Midbrain (tissue), 1 donor: ENCODE measurements around the gene DPP7.
"Not testable (repeated sequence)": the region's sequence is repeated elsewhere in the genome, so short reads cannot be mapped to it uniquely, and the experiment has no call there.

Experiments
- DNase-seq: peaks from one replicate; lab custom pipeline; 2025; lab: John Stamatoyannopoulos, UW

The DPP7 gene

DNA sequence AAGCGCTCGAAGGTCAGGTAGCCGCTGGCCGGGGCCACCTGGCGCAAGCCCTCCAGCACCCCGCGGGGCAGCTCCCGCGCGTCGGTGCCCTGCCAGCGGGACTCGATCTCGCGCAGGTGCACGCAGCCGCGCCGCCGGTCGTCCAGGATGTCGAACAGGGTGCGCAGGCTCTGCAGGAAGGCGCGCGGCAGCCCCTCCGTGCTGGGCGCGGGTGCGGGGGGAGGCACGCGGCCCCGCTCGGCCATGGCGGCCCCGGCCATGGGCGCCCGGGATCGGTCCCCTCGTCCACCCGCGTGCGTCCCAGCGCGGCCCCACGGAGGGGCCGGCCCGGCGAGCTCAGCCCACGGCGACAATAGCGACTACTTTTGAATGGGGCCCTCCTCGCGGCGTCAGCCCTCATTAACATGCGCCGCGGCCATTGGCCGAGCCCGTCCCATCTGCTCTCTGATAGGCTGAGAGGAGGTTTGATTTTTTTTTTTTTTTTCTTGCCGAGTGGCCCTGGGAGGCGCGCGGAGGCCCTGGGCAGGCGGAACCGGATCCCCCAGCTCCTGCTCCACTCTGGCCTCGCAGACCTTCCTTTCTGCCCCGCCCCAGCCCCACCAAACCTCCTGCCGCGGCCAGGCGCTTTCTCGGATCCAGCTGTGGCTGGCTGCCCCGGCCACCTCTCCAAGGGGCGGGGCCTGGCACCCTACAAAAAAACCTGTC is 44.2 kb downstream of the DPP7 start, which contains the start of gene SAPCD2:
Gene SAPCD2 (minus strand): TSS at position 357 of the 705 bp plus-strand sequence. CDS start 97 bp downstream, at position 260.
- peak; percentile 90 for DNase-seq

DNA sequence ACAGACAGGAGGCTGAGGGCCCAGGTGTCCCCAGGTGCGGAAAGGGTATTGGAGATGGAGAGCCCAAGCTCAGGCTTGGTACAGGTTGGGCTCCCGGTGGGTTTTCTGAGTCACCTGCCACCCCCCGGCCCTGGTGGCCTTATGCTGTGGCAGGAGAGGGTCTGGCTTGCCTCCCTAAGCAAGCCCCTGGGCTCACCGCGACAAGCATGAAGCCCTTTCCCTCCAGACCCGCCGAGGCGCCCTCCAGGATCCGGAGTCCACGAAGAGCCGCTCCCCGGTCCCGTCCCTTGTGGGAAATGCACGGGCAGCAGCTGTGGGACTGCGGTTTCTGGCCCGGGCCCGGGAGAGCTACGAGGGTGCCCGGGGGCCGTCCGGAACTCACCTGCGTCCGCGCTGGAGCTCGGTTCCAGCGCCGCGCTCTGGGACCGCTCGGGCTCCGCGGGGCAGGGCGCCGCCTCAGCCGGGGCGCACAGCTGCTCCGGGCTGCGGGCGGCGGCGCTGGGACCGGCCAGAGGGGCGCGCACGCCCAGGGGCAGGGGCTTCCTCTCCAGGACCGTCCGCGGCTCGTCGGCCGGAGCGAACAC is 44.9 kb downstream of the DPP7 start:
- no peak for DNase-seq

DNA sequence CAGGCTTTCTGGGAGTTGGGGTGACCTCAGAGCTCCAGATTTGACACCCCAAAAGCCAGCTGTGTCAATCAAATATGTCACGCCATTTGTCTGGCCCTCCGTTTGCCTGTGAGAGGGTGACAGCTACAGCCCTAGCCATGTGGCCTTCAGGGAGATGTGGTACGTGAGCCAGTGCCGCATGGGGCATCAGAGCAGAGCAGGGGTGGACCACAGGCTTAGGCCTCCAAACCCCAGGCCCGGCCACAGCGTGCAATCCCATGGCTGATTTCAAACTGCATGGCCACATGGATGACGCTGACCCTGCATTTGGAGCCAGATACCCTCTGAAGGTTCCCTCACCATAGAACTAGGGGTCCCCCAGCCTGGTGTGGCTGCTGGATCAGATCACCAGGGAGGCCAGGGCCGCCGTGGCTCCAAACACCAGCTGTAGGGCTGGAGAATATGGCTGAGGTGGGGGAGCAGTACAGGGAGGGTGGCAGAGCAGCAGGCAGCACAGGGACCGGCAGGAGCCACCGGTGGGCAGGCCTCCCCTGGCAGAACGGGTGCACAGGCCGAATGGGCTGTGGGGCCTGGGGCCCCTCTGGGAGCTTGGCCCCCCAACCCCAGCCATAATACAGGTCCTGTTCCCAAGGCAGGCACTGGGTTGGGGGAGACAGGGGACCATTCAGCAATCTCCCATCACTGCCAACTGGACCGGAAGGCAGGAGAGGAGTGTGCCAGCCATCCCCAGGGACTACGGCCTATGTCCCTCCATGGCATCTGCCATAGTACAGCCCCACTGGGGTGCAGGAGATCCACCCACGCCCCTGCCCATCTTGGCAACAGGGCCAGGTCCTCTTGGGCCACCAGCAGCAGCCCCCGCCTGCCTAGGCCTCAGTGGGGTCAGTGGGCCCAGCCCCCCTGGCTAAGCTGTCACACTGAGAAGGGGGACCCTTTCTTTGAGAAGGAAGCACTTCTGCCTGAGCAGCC is 45.7 kb downstream of the DPP7 start:
- DNase-seq, result no peak

DNA sequence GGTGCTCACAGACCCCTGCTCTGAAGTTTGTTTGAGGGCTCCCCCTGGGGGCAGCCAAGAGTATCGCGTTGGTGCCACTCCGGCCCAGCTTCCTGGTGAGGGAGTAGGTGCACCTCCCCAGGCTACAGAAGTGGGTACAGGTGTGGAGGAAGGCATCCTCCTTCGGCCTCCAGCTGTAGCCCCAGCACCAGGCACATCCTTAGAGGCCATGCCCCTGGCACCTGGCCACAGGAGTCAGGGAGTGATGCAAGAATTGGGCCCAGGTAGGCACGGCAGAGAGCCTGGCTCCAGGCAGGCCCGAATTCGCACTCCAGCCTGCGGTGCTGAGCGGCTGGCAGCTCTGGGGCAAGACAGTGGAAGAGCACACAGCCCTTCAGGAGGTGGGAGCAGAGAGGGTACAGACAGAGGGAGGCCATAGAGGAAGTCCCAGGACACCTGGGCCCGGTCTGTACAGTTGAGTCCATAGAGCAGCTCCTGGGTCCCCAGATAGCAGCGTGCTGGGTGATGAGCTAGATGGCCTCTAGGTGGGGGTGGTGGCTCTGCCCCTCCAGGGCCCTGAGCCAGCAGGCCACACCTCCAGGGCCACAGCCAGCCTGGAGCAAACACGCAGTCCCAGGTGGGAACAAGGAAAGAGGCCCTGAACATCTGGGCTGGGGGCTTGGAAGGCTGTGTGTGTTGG is 46.5 kb downstream of the DPP7 start:
- peak; percentile 83 for DNase-seq

DNA sequence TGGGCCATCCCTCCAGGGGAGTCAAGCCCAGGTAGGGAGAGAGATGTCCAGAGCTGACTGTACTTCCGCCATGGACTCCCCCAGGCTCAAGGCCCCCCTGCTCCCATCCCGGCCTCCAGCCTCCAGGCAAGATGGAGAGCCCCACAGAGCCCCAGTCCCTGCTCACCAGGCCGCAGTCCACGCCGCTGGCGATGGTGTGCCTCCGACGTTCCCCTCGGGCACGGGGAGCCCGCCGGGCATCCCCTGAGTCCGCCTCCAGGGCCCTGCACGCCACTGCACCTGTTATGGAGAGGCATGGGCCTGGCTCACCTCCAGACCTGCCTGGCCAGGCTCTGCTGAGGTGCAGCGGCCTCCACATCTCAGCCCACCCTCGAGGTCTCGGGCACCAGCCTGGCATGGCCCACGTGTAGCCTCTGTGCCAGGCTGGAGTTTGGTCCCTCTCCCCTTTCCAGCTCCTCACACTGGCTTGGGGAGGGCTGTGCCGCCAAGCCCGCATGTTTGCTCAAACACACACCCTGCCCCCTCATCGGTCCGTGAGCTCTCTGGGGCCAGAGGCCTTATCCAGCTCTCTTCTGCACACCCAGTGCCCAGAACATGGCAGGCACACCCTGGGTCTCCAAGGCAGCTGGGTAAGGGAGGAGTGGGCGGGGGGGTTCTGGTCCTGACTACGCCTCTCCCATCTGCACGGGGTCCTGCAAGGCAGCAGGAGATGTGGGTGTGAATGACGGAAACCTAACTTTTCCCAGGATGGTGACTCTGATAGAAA is 48.3 kb downstream of the DPP7 start:
- no peak for DNase-seq

DNA sequence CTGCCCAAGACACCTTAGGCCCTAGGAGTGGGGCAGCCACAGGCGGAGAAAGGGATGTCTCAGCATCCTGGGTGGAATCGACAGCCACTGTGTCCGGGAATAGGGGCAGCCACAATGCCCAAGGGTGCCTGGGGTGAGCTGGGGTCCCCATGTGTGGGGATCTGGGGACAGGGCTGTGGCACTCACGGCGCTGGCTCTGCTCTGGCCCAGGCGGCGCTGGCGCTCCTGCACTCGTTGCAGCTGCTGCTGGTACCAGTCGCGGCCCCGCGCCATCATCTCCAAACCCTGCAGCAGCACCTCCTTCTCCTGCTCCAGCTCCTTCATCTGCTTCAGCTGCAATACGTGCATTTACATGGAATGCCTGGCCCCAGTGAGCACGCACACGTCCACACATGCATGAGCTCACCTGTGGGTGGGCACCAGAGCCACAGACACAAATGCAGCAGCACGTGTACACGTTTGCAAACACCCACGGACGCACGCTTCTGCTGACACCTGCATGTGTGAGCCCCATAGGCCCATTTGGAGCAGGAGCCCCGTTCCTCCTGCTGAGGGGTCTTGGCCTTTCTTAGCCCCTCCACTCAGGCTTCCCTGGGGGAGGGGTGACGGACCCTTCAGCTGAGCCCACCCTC is 49.1 kb downstream of the DPP7 start:
- DNase-seq, result no peak

DNA sequence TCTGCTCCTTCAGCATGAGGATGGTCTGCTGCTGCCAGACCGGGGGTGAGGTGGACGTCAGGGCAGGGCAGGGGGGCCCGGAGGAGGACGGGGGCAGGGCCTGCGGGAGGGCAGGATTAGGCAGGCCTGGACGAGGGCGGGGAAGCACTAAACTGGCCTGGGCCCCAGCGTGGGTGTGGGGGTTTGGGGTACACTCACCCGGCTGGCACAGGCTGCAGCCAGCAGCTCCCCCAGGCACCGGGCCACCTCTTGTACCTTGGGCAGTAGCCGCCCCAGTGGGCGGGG is 49.7 kb downstream of the DPP7 start:
- no peak for DNase-seq

DNA sequence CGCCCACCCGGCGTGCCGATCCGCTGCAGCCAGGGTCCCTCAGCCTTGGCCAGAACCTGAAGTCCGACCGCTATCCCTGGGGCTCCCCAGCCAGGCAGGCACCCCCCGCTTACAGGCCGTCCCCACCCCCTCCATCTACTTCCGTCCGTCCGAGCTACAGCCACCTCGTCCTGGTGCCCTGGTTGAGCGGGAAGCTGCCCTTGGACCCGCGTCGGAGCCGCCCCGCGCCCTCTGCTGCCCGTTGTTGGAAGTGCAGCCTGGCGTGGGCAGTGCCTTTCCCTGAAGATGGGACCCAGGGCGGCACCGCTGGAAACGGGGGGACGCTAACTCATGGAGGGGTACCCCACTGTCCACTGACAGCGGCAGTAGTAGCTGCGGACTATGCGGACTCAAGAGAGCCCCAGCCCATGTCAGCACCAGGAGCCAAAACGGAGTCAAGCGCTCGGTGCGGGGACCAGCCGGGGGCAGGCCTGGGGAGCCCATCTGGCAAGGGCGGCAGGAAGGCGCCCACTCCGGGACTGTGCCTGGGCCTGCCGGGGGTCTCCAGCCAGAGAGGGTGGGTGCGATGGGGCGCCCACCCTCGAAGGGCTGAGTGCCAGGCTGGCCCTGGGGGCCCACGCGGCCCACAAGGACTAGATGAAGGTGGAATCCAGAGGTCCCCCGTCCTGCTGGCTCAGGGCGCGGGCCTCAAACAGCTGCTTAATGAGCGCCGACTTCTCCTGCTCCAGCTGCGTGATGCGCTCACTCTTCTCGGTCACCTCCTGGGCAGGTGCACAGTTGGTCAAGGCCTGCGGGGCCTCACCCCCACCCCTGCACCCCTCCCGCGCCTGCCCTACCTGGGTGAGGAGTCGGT is 50.3 kb downstream of the DPP7 start:
- peak; percentile 56 for DNase-seq

DNA sequence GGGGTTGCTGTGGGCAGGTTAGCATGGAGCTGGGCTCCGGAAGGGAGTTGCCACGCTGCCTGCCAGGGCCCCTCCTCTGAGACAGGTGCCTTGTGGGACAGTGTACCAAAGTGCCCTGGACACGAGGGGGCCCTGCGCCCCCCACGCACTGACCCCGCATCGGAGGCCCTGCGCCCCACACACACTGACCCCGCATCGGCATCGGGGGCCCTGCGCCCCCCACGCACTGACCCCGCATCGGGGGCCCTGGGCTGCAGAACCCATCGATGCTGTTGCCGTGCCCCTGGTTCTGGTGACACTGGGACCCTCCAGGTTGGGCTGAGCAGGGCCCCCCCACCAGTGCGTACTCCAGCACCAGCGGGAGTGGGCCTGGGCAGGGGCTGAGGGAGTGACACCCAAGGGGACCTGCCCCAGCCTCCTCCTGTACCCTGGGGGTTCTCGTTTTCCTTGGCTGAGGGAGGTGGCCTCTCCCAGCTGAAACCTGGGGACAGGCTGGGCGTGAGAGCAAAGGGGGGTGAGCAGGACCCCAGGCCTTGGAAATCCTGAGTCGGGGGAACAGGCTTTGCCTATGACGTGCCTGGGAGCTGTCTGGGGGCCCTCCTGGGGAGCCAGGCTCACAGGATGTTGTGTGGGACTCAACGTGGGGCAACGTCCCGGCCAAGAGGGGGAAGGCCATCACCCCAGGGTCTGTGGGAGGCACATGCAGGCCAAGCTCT is 51.1 kb downstream of the DPP7 start:
- DNase-seq, result no peak

DNA sequence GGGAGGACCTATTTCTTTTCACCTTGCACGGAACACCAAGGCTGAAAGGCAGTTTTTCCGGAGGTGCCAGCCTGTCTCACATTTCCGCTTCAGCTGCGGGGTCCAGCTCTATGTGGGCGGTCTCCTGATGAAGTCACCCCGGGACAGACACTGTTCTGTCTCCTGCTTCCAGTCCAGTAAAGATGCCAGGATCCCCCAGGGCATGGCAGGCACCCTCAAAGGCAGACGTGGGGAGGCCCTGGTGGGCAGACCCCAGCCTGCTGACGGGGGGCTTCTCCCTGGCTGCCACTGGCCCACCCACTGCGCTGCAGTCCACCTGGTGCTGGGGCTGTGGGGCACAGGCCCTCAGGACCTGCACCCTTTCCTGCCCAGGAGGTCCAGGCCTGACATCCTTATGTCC is 51.7 kb downstream of the DPP7 start:
- not testable (repeated sequence) for DNase-seq

DNA sequence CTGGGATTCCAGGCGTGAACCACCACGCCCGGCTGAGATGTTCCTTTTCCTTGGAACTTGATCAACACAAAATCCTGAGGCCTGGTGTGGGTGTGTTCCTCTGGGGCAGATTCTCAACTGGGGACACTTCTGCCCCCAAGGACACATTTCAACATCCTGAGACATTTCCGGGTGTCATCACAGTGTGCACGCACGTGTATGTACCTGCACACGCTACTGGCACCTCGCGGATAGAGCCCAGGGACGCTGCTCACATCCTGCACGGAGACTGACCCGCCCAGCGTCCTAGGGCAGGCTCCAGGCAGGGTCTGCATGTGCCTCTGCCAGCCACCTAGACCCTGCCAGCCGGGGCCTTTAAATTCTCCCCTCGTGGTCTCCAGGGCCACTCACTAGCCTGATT is 52.1 kb downstream of the DPP7 start:
- DNase-seq, result no peak
